ENCODE data around the gene KCNH8.

- TF ChIP-seq, protein P1, sequence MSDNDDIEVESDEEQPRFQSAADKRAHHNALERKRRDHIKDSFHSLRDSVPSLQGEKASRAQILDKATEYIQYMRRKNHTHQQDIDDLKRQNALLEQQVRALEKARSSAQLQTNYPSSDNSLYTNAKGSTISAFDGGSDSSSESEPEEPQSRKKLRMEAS (IDR thresholded peaks at IDR 0.05; ENCODE audit: low read depth, low read length) = no peak
- no peak for TF ChIP-seq CTCF (IDR thresholded peaks at IDR 0.05; ENCODE audit: low read depth, low read length)
- TF ChIP-seq POLR2A (IDR thresholded peaks at IDR 0.05; ENCODE audit: extremely low read depth, insufficient read length) = no peak
- TF ChIP-seq MYC (IDR thresholded peaks at IDR 0.05; ENCODE audit: low read depth, low read length) = no peak
Measured at GRCh38 chr3:19357947-19358346, 209.6 kb downstream of the KCNH8 start.
